Activated CD4-positive, CD25-positive, alpha-beta regulatory T cell treated with anti-CD3 and anti-CD28 coated beads, Interleukin-2, amount 50 U/mL, for 72 hours (primary cell): ENCODE measurements around the gene WFDC6.

Experiments used
- DNase-seq: peaks from one replicate; pipeline ENCODE4 v3.0.0; 2021

Gene WFDC6

DNA sequence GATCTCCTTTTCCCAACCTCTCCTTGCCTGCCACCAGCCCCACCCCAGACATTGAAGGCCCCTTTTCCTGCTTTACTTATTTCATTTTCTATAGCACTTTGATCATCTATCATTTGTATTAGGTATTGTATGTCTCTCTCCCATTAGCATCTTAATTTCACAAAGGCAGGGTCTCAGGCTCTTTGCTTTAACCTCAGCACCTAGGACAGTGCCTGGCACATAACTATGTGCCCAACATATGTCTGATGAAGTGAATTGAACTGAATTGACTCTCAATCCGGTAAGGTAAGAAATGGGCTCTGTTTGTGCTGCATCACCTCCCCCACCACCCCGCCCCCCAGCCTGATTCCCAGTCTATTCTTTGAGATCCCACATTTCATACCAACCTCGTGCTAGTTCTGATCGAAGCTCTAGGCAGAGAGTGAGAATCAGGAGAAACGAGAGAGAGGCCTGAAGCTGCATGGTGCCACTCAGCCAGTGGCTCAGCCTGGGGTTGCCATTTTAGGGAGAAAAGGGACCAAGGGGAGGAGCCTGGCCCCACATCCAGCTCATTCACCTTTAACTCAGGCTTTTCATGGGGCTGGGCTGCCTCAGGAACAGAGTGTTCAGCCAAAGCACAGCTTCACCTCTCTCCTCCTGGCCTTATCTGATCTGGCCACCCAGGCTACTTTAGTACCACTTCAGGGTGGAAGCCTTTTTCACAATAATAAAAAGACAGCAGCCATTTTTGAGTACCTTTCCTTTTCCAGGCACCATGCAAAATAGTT, 24.0 kb downstream of the WFDC6 start, which contains the start of gene SPINT3:
Gene SPINT3 (minus strand): TSS at position 476 of the 767 bp plus-strand sequence. CDS start 14 bp downstream, at position 462.
- no peak for DNase-seq

DNA sequence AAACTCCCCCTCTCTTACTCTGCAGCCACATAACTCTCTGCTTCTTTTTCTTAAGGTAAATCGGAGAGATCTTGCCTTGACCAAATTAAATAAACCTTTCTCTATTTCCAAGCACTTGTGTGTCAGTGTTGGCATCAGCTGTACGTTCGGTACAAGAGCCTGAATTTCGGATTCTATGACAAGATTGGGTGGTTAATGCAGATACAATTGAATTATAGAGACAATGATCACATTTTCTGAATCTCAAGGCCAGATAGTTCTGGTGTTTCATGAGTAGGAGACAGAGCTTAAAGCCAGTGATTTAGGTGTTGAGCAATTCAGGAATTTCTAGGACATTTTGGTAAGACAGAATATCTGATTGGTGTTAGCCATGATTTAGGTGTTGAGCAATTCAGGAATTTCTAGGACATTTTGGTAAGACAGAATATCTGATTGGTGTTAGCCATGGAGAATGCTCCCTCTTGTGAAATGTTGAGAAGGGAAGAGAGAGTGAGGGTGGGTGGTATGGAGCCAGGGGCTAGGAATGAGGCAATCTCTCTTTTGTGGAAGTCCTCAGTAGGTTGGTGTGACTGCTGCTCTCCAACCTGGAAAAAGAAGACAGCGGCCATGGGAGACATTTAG, 28.9 kb downstream of the WFDC6 start:
- DNase-seq: no peak

DNA sequence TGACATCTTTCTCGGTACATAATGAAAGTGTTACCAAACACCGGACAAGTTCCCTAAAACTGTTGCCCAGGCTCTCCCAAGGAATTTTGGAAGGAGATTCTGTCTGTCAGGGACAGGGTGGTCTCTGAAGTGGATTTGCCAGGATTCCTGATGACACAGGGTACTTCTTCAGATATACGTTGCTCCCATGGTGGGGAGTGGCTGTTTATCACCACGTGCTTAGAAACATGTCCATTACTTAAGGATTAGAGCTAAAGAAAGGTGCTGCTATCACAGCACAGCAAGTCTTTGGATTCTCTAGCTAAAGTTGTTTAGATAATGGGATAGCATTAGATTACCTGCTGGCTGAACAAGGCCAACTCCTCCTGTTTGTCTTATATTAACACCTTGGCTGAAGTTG, 30.2 kb downstream of the WFDC6 start:
- DNase-seq: no peak

- no peak for DNase-seq
Measured at GRCh38 chr20:45508068-45508886, 31.0 kb downstream of the WFDC6 start.

GRCh38 chr20:45507011-45507820, 32.1 kb downstream of the WFDC6 start:
- DNase-seq: no peak

- DNase-seq: no peak
Measured at GRCh38 chr20:45506398-45506797, 32.9 kb downstream of the WFDC6 start.

- no peak for DNase-seq
Measured at GRCh38 chr20:45503403-45503802, 35.9 kb downstream of the WFDC6 start.

DNA sequence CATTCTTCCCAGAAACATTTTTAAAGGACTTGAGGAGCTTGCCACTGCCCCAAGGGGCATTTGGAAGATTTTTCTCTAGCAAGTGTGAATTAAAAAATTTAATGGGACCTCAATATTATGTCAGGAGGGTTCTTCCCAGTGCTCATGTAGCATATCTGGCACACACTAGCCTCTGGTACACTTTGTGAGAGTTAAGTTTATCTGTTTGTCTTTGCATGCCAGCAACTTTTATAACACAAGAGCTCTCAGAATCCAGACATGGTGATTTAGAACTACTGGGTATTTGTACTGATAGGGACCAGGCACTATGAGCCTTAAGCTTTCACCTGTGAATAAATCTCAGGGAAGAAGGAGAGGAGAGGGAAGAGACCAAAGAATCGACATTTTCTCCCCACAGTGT, 36.7 kb downstream of the WFDC6 start:
- no peak for DNase-seq

GRCh38 chr20:45501600-45501999, 37.7 kb downstream of the WFDC6 start:
- no peak for DNase-seq

DNA sequence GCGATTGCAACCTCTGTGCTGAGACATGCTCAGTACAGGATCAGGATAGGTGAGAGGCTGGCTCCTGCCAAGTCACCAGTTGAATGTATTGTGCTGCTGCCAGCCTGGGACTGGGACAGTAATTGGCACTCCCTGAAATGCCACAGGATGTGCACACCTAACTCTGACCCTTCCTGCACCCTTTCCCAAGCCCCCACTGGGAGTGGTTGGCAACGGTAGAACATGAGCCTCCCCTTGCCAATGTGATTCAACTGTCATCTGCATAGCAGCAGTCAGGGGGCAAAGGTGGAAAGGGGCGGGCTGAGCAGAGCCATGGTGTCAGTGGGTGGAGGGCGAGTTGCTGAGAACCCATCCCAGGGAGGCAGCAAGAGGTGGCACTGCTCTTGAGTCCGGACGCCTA, 39.3 kb downstream of the WFDC6 start:
- DNase-seq: no peak

DNA sequence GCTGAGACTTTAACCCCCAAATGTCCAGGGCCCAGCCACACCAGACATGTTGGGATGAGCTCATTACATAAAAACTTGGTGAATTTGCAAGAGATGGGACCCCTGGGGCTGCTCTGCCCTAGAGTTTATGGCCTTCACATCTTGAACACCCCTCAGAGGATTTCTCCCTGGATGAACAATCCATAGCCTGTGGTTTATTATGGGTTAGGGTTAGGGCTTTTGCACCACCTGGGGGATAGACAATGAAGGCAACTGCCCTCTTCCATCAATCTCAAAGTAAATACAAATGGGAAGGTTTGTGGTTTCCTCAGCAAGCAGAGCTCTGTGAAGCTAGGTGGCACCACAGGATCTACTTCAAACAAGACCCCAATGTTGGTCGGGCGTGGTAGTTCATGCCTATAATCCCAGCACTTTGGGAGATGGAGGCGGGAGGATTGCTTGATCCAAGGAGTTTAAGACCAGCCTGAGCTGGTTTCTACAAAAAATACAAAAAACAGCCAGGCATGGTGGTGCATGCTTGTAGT, 41.2 kb downstream of the WFDC6 start:
- no peak for DNase-seq

DNA sequence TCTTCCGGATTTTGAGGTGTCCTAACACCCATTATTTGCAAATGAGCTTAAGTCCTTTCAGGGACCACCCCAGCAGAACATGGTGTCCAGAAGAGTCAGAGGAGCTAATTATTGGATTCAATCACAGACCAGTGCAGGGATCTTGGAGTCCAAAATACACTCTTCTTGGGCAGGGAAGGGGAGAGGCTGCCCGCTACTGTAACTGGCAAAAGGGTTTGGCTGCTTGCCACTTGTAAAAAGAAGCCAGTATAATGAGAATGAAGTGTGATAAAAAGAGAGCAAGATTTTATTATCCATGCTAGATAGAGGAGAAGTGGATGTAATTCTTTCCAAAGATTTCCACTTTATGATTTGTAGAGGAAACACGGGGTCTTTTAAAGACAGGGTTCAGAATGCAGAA, 43.1 kb downstream of the WFDC6 start:
- no peak for DNase-seq

DNA sequence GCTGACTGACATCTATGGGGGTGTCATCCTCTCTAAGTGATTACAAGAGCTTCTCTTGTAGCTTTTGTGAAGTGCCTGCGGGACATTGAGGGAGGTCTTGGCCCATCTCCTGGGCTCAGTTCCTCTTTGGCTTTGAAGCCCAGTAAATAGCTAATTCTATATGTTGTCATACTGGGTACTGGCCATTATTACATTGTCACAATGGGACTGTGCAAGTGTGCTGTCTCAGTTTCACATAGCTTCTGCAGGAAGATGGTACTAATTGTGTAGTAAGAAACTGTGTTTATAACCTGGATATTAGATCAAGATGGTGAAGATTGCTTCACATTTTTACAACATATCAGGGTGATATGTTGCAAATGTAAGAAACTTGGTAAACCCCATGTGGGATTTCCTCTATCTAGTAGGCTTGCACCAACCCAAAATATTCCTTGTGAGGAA, 43.8 kb downstream of the WFDC6 start:
- no peak for DNase-seq

GRCh38 chr20:45489083-45489531, 50.2 kb downstream of the WFDC6 start:
- DNase-seq: no peak

DNA sequence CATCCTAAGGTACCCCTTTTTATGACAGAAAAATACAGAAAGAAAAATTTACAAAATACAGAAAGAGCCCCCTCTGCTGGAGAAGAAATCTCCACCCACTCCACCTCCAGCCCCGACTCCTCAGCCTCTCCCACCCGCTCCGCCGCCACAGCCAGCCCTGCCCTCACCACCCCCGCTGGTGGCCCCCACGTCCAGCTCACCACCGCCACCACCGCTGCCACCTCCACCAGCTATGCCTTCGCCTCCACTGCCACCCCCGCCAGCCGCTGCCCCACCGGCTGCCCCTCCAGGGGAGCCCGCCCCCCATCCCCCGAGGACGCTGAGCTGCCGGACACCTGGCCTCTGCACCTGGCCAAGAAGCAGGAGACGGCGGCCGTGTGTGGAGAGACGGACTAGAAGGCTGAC, 52.0 kb downstream of the WFDC6 start:
- DNase-seq: no peak

DNA sequence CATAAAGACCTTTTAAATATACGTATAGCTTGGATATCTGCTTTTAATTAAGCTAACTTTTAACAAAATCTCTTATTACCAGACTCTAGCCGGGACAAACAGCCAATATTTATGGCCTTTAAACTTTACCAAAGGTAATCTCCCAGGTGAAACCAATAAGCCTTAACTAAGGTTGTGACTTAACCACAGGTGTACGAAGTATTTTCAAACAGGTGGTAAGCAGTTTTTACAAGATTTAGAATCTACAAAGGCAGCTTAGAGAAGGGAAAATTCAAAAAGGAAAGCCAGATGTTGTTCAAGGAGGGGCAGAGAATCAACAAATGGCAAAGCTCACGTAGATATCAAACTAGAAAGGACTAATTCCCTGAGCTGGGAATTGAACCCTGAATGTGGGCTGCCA, 53.9 kb downstream of the WFDC6 start:
- no peak for DNase-seq

DNA sequence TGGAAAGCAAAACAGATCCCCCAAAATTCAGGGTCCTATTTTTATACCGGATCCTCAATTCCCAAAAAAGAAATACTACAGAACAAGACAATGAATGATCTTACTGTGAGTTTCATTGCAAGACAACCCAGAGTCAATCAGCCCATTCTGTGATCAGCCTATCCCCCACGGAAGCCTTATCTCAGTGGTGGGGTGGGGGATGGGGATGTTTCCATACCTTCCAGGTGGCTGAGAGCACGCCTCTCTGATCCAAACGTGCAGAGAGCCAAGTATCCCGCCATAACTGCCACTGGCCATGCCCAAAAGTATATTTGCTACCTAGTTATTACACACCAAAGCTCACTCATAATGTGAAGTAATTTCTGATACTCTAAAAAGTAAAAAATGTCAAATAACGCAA, 54.6 kb downstream of the WFDC6 start:
- no peak for DNase-seq
